Right lobe of liver (tissue), 6 donors: Measurements from ENCODE around the gene MAPK12. TPM values are rescaled to one million over a fixed set of nuclear protein-coding genes. Genes with fewer than 3 reads are reported as not detected.

ENCODE experiments used
- ATAC-seq, 4 donors: fragments of 200-7000 bp; cut with Tn5 transposase; one replicate each; pipeline ENCODE4 v1.9.1; 2020; ENCODE audit warnings: mild to moderate bottlenecking in 4 of 4, moderate library complexity in 4 of 4
- DNase-seq, 3 donors: peaks; one replicate each; pipeline ENCODE4 v3.0.0-alpha.2; 2020
- H3K27ac ChIP-seq, 3 donors: fragments of 200-600 bp; one replicate each; pipeline ENCODE4 v1.8.0; 2022
- H3K27me3 ChIP-seq, 2 donors: fragments of 200-600 bp; one replicate each; pipeline ENCODE4 v1.8.0; 2022
- H3K36me3 ChIP-seq, 4 donors: fragments of 200-600 bp; sonication (generic) in 1 of 4; one replicate each; pipeline versions ENCODE4 v1.5.1 to v1.8.0; 2017 to 2022; ENCODE audit warnings: control low read depth in 1 of 4
- H3K4me1 ChIP-seq, 4 donors: fragments of 200-600 bp; sonication (generic) in 1 of 4; one replicate each; pipeline versions ENCODE4 v1.5.1 to v1.8.0; 2017 to 2022; ENCODE audit warnings: control low read depth in 1 of 4
- H3K4me3 ChIP-seq, 3 donors: fragments of 200-600 bp; one replicate each; pipeline ENCODE4 v1.8.0; 2022
- H3K9me3 ChIP-seq, 4 donors: fragments of 200-600 bp; sonication (generic) in 1 of 4; one replicate each; pipeline versions ENCODE4 v1.5.1 to v1.8.0; 2017 to 2022; ENCODE audit warnings: control low read depth in 1 of 4
- POLR2A ChIP-seq: fragments of 450-650 bp; IDR thresholded peaks from one replicate; pipeline ENCODE4 v1.6.1; 2017; ENCODE audit warnings: antibody characterized with exemption, mild to moderate bottlenecking
- WGBS: methylation state at CpG from one replicate; pipeline ENCODE4 v1.1.6; 2018; ENCODE audit warnings: low coverage, low lambda C conversion rate; ENCODE audit not compliant: insufficient coverage; ENCODE audit errors: missing lambda C conversion rate; 5-methylcytosine and 5-hydroxymethylcytosine counted together
- intact Hi-C, 2 donors: fragments of 100-400 bp; cut with DNase I; formaldehyde crosslinking; loops; one replicate each; pipeline versions ENCODE4 v1.11.2 to v1.14.1; 2022
- total RNA-seq, 6 experiments: library from RNA; depleted of rRNA in 2 of 6; stranded (reverse); fragments of >200 nt in 2 of 6; fragmentation: NEBNext Ultra II Directional in 3 of 6; extraction: Animal tissue kit (Norgen Biotek cat#: 25700) in 3 of 6; gene quantifications; one replicate each; pipeline versions ENCODE4 v1.1.0 to v1.2.4, GENCODE V29; 2016 to 2023
- TF ChIP-seq, protein P1 (sequence below), 4 donors: fragments of 200-600 bp in 3 of 4; fragments of 450-650 bp in 1 of 4; IDR thresholded peaks; one replicate each; pipeline versions ENCODE4 v1.5.1 to v1.8.0; 2016 to 2022; ENCODE audit warnings: antibody characterized with exemption in 4 of 4, mild to moderate bottlenecking in 2 of 4
- donor health status: DM: no; HTN: yes; CAD: no.
- donor health status: DM: no; HTN: no; CAD: no.
- donor health status: DM: no; HTN: no; CAD: no.
- donor health status: DM: no; HTN: yes; CAD: no.
- donor health status: DM: no; HTN: yes; CAD: no.

MAPK12 gene
- total RNA-seq, 6 experiments from 2014 or later, result 2.1 to 7.6 (median 3.6) TPM

DNA sequence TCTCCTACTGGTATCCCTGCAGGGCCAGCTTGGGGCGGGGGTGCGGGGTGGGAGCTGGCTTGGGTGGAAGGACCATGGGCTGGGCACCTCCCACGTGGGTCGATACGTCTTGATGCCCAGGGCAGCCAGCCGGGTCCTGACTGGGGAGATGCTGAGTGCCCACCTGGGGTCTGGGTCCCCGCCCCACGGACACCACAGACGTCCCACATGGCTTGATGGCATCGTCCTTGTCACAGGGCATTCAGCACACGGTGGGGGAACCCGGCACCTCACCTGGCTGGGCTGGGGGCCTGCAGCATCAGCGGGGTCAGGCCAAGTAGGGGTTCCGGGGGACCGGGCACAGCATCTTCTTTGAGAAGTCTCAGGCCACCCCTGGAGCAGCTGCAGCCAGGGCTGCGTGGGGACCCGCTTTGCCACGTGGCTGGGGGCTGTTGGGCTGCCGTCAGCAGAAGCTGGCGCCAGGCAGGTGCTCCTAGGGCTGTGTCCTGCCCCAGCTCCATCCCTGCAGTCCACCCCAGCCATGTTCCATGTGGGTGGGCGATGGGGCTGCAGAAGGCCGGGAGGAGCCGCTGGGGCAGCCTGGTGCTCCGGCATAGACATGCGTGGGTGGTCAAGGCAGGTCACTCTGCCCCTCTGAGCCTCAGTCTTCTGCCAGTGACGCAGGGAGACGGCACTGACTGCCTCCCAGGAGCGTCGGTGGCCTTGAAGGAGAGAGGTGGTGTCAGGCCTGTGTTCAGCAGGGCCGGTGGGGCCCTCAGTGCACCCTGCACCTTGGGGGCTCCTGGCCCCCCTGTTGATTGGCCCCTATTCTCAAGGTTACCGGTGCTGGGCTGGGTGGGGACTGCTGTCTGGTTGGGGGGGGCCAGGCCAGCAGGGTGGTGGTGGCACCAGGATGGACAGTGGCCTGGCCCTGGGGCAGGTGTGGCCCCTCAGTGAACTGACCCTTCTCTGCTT is 52.3 kb downstream of the MAPK12 start:
- intact Hi-C loops, result loop anchor here in 1 of 2 donors (5.0 kb wide), 1 partner anchor 57 kb away; no protein-coding TSS in a partner anchor
- no peak for ATAC-seq

DNA sequence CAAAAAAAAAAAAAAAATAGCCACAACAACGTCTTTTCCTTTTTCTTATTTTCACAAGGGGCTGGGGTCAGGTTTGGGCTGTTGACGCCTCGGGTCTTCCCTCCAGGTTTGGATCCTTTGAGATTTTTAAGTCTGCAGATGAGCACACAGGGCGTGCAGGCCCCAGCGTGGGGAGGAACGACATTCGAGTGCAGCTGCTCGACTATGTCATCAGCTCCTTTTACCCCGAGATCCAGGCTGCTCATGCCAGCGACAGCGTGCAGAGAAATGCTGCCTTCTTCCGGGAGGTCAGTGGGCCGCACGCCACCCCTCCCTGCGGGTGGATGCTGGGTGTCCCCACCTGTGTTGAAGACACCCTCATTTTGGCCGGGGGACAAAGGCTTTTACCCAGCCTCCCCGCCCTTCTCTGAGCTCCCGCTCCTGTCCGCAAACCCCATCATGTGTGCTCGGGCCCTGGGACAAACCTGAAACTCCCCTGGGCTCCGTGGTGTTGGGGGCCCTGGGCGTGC is 53.0 kb downstream of the MAPK12 start:
- Histone ChIP-seq H3K4me1 (peaks cover 0 to 48% (median 15%) of the 10 kb centered on the region in 4 donors), H3K27me3 (no peaks in the 10 kb centered on the region), H3K9me3 (no peaks in the 10 kb centered on the region), H3K4me3 (no peak overlapping the region), H3K27ac (no peak overlapping the region), H3K36me3 (peaks cover 6 to 57% (median 30%) of the 10 kb centered on the region in 4 donors)
- no peak for DNase-seq
- ATAC-seq, result no peak
- intact Hi-C loops, result loop anchor here in 1 of 2 donors (5.0 kb wide), 1 partner anchor 56 kb away; no protein-coding TSS in a partner anchor
- TF ChIP-seq POLR2A, result no peak
- TF ChIP-seq, protein P1, sequence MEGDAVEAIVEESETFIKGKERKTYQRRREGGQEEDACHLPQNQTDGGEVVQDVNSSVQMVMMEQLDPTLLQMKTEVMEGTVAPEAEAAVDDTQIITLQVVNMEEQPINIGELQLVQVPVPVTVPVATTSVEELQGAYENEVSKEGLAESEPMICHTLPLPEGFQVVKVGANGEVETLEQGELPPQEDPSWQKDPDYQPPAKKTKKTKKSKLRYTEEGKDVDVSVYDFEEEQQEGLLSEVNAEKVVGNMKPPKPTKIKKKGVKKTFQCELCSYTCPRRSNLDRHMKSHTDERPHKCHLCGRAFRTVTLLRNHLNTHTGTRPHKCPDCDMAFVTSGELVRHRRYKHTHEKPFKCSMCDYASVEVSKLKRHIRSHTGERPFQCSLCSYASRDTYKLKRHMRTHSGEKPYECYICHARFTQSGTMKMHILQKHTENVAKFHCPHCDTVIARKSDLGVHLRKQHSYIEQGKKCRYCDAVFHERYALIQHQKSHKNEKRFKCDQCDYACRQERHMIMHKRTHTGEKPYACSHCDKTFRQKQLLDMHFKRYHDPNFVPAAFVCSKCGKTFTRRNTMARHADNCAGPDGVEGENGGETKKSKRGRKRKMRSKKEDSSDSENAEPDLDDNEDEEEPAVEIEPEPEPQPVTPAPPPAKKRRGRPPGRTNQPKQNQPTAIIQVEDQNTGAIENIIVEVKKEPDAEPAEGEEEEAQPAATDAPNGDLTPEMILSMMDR (IDR thresholded peaks at IDR 0.05), result no peak
- 72% methylated on average over 14 of the region's 22 CpGs for WGBS

More for the DNA sequence above, 52.3 kb downstream of the MAPK12 start:
- DNase-seq, result peak in 2 of 3 donors; percentile 21 to 59
- TF ChIP-seq, protein P1 (IDR thresholded peaks at IDR 0.05), result no peak
- no peak for TF ChIP-seq POLR2A
- H3K27me3 ChIP-seq, result no peaks in the 10 kb centered on the region
- peaks cover 6 to 64% (median 30%) of the 10 kb centered on the region in 4 donors for H3K36me3 ChIP-seq
- H3K4me3 ChIP-seq, result no peak overlapping the region
- 48% methylated on average over 6 of the region's 31 CpGs for WGBS
- H3K9me3 ChIP-seq, result no peaks in the 10 kb centered on the region
- peaks cover 0 to 41% (median 12%) of the 10 kb centered on the region in 4 donors for H3K4me1 ChIP-seq
- peak overlapping the region in 1 of 3 donors; percentile 13 for H3K27ac ChIP-seq

DNA sequence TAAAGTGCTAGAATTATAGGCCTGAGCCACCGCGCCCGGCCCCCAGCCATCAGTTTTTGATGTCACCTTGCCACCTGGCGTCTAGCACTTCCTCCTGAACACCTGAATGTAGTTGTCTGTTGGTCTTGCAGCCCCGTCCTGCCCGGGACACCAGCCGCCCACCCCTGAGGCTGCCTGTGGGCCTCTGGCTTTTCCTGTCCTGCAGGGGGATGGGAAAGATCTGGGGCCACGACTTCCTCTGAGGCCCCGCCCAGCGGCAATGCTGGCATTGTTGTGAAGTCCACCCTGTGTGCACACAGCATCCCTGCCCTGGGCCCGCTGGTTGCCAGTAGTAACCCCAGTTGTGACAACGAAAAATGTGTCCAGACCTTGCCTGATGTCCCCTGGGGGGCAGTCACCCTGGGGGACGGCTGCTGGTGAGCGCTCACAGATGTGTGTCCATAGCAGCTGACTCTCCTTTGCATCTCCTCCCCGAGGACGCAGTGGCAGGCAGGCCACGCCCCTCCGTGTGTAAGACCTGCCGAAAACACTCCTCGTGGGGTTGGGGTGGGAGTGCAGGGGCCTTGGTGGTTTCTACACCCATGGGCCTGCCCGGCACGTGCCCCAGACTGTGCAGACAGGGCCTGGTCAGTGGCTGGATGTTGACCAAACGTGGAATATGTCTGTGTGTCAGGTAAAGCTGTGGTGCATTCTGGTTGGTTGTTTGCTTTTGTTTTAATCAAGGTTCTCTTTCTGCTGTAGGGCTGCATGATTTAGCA is 53.9 kb downstream of the MAPK12 start:
- no peak overlapping the region for H3K4me3 ChIP-seq
- H3K9me3 ChIP-seq, result no peaks in the 10 kb centered on the region
- DNase-seq, result peak in 2 of 3 donors; percentile 38 to 55
- intact Hi-C loops, result loop anchor here in 1 of 2 donors (5.0 kb wide), 1 partner anchor 55 kb away; no protein-coding TSS in a partner anchor
- ATAC-seq, result no peak
- H3K4me1 ChIP-seq, result peaks cover 0 to 58% (median 19%) of the 10 kb centered on the region in 4 donors
- peaks cover 6 to 48% (median 24%) of the 10 kb centered on the region in 4 donors for H3K36me3 ChIP-seq
- 40% methylated on average over 2 of the region's 23 CpGs for WGBS
- TF ChIP-seq, protein P1 (IDR thresholded peaks at IDR 0.05), result no peak
- TF ChIP-seq POLR2A, result no peak
- peak overlapping the region in 2 of 3 donors; percentile 95 to 98 for H3K27ac ChIP-seq
- H3K27me3 ChIP-seq, result no peaks in the 10 kb centered on the region

DNA sequence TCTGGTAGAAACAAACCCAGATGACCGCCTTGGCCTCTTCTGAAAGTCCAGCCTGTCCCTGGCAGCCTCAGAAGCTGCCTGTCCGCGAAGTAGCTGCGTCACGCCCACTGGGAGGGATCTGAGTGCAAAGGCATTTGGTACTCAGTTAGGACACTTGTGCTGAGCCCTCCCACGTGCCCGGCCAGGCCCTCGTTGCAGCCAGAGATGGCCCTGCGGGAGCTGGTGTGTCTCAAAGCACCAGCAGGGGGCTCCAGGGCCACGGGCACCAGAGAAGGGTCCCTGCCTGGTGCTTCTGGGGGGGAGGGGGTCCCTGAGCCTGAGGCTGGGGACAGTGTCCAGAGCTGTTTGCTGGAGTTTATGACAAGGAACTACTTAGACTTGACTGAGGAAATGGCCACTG is 54.9 kb downstream of the MAPK12 start:
- Histone ChIP-seq H3K27me3 (no peaks in the 10 kb centered on the region), H3K4me3 (peak overlapping the region in 2 of 3 donors; percentile 14 to 54), H3K4me1 (peaks cover 0 to 60% (median 19%) of the 10 kb centered on the region in 4 donors), H3K27ac (peak overlapping the region; percentile 92 to 98 (median 95)), H3K9me3 (no peaks in the 10 kb centered on the region), H3K36me3 (peaks cover 5 to 38% (median 19%) of the 10 kb centered on the region in 4 donors)
- intact Hi-C loops, result loop anchor here in 1 of 2 donors (5.0 kb wide), 1 partner anchor 54 kb away; no protein-coding TSS in a partner anchor
- DNase-seq (peak; percentile 89 to 97 (median 96)), ATAC-seq (peak; percentile 58 to 73 (median 61))
- no CpG with 5 or more reads among the region's 10 CpGs for WGBS
- TF ChIP-seq POLR2A, result no peak
- TF ChIP-seq, protein P1 (IDR thresholded peaks at IDR 0.05), result peak; percentile 53 to 78 (median 68)
